GM20000 (cell line): Measurements from ENCODE around the gene DPP4.

Source experiments
- DNase-seq: peaks from one replicate; pipeline ENCODE4 v3.0.0; 2012; ENCODE audit warnings: low spot score
- TF ChIP-seq, protein P1 (sequence below): IDR thresholded peaks from 2 replicates; pipeline ENCODE4 v1.5.1; 2012; ENCODE audit warnings: mild to moderate bottlenecking, control low read depth; ENCODE audit errors: extremely low read depth, missing control alignments

DPP4 gene

DNA sequence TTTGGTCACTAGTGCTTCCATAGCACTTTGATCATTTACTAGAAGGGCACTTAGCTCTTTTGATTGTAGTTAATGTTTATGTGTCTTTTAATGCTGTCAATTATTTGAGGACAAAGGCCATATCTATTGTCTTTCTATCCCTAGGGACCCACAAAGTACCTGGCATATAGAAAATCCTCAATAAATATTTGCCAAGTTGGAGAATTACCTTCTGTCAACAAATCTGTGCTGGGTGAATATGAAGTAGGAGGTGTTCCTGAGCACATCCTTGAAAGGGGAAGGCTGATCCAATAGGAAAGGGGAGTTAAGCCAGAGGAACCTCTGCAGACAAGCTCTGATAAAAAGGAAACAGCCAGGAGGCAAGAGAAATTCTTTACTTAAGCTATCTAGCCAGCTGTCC is 8.2 kb downstream of the DPP4 start:
- no peak for DNase-seq
- TF ChIP-seq, protein P1, sequence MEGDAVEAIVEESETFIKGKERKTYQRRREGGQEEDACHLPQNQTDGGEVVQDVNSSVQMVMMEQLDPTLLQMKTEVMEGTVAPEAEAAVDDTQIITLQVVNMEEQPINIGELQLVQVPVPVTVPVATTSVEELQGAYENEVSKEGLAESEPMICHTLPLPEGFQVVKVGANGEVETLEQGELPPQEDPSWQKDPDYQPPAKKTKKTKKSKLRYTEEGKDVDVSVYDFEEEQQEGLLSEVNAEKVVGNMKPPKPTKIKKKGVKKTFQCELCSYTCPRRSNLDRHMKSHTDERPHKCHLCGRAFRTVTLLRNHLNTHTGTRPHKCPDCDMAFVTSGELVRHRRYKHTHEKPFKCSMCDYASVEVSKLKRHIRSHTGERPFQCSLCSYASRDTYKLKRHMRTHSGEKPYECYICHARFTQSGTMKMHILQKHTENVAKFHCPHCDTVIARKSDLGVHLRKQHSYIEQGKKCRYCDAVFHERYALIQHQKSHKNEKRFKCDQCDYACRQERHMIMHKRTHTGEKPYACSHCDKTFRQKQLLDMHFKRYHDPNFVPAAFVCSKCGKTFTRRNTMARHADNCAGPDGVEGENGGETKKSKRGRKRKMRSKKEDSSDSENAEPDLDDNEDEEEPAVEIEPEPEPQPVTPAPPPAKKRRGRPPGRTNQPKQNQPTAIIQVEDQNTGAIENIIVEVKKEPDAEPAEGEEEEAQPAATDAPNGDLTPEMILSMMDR, result no peak

DNA sequence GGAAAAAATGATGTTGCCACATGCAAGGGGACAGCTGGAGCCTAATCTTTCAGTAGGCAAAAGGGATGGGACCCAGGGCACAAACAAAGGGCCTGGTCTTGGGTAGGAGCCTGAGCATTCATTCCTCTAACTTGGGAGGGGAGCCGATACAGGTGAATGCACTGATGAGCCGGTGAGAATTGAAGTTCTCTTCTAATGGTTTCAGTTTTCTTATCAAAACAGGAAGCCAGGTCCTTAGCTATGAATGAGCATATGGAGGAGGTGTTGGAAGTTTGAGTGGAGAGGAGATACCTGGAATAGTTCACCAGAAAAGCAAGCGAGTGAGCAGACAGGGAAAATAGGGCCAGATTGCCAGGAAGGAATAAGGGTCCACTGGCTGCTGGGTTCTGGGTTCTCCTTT is 10.1 kb downstream of the DPP4 start:
- no peak for DNase-seq
- TF ChIP-seq, protein P1, result no peak

DNA sequence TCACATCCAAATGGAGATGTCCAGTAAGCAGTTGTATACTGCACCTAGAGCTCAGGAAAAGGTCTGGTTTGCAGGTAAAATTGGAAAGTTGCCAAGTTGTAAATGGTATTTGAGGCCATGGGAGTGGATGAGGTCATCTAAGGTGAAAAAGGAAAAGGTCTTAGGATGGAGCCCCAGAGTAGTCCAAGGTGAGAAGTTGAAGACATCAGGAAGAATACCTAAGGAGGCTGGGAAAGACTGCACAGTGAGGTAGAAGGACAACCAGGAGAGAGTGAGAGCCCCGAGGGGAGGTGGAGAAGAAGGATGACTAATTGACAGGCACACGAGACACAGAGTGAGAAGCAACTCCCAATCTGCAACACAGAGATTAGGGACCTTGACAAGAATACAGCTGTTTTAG is 10.7 kb downstream of the DPP4 start:
- no peak for DNase-seq
- TF ChIP-seq, protein P1, result no peak

DNA sequence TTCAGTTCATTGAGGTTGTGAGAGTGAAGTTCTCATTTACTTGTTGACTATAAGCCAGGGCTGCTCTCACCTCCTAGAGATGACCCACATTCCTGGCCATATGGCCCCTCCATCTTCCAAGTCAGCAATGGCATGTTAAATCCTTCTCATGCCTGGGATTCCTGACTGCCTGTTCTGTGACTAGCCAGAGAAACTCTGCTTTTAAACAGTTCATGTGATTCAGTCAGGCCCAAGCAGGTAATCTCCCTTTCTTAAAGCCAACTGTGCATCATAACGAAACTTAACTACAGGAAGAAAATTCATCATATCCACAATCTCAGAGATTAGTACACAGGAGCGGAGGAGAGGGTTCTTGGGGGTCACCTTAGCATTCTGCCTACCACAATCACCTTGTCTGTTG is 11.5 kb downstream of the DPP4 start:
- DNase-seq, result no peak
- TF ChIP-seq, protein P1, result no peak

DNA sequence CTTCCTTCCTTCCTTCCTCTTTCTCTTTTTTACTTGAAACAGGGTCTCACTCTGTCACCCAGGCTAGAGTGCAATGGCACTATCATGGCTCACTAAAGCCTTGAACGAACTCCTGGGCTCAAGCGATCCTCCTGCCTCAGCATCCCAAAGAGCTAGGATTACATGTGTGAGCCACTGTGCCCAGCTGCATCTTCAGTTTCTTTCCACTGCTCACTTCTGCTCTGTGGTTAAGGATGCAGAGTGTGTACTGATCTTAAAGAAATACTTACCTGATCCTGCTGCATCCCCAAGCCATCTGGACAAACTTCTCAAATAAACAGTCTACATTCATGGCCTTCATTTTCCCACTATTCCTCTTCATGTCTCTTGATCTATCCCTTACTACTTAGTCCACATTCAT is 13.0 kb downstream of the DPP4 start:
- no peak for DNase-seq
- TF ChIP-seq, protein P1, result no peak

DNA sequence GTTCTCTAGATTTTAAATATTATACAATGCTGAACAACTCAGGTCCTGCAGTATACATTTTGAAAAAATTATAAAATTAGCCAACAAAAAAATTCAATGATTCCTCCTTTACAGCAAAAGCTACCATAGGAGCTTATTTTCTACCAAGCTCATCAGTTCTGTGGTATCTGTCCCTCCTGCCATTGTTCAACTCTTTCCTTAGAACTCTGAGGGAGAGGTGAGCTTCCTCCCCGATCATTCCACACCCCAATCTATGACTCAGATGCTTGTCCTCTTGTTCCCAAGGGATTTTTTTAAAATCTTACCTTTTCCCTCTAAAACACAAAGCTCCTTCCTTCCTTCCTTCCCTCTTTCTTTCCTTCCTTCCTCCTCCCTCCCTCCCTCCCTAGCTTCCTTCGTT is 13.5 kb downstream of the DPP4 start:
- TF ChIP-seq, protein P1, result no peak

DNA sequence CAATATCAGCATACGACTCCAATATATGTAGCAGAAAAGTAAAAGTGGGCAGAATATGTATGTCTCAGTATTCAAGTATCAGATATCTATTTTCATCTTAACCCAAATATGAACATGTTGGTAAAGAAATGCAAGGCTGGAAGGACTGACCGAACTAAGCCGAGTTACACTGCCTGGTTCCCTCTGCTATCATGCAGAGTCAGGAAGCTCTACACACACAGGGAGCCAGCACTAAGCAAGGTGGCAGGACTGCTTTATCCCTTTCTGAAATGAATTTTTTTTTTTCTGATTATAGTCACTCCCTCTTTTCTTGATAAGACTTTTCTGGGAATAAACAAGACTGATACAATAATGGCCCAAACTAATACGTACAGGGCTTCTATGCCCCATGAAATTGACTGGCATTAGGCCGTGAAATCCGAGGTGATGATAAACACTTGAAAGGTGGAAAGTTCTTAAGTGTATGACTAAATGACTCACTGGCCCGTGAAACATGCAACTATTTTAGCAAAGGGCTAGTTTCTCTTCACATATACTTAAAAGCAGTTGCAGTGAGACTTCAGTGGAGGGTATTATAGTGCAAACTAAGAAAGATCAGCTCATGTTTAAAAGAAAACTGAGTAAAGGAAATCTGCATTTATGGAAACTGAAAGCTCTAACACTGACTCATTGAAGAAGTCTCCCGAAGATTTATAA is 14.9 kb downstream of the DPP4 start:
- peak; percentile 49 for DNase-seq
- TF ChIP-seq, protein P1, result no peak

More for the DNA sequence above, 13.5 kb downstream of the DPP4 start:
- no peak for DNase-seq
